Liver (tissue), 9 donors: ENCODE data around the gene FRMD4B. TPM values are rescaled to one million over a fixed set of nuclear protein-coding genes. Genes with fewer than 3 reads are reported as not detected.

Experiments
- DNase-seq: peaks from one replicate; pipeline ENCODE4 v3.0.0-alpha.2; 2017; ENCODE audit warnings: low spot score
- H3K27ac ChIP-seq, 2 donors: one replicate each; pipeline ENCODE4 v1.7.0; 2013; ENCODE audit warnings: inconsistent platforms in 2 of 2, low read length in 2 of 2, control low read depth in 1 of 2, low read depth in 1 of 2, mild to moderate bottlenecking in 1 of 2
- H3K27me3 ChIP-seq, 4 donors: one replicate each; pipeline versions ENCODE4 v1.6.1 to v1.7.0; 2013; ENCODE audit warnings: low read length in 3 of 4, inconsistent platforms in 1 of 4, mild to moderate bottlenecking in 1 of 4, moderate library complexity in 1 of 4; ENCODE audit not compliant: control insufficient read depth in 4 of 4, insufficient read depth in 4 of 4
- H3K36me3 ChIP-seq, 4 donors: one replicate each; pipeline versions ENCODE4 v1.6.1 to v1.7.0; 2013; ENCODE audit warnings: low read length in 3 of 4, mild to moderate bottlenecking in 3 of 4, low read depth in 1 of 4, moderate library complexity in 1 of 4; ENCODE audit not compliant: control insufficient read depth in 4 of 4, insufficient read depth in 3 of 4
- H3K4me1 ChIP-seq, 4 donors: one replicate each; pipeline versions ENCODE4 v1.6.1 to v1.7.0; 2013; ENCODE audit warnings: low read length in 3 of 4, mild to moderate bottlenecking in 3 of 4, moderate library complexity in 1 of 4; ENCODE audit not compliant: control insufficient read depth in 4 of 4, insufficient read depth in 4 of 4
- H3K4me3 ChIP-seq, 3 donors: one replicate each; pipeline versions ENCODE4 v1.6.1 to v1.7.0; 2013; ENCODE audit warnings: low read length in 3 of 3, control low read depth in 1 of 3, low read depth in 1 of 3, mild to moderate bottlenecking in 1 of 3
- H3K9ac ChIP-seq, 2 donors: one replicate each; pipeline ENCODE4 v1.7.0; 2013; ENCODE audit warnings: low read length in 2 of 2, mild to moderate bottlenecking in 2 of 2, moderate library complexity in 2 of 2, control low read depth in 1 of 2, low read depth in 1 of 2
- H3K9me3 ChIP-seq, 4 donors: one replicate each; pipeline versions ENCODE4 v1.6.1 to v1.7.0; 2013; ENCODE audit warnings: low read length in 3 of 4; ENCODE audit not compliant: control insufficient read depth in 4 of 4
- ATF3 ChIP-seq: IDR thresholded peaks from 2 replicates; pipeline ENCODE4 v1.6.1; 2016; ENCODE audit warnings: antibody characterized with exemption
- CTCF ChIP-seq: fragments of 150-350 bp; IDR thresholded peaks from 2 replicates; pipeline ENCODE4 v1.5.1; 2017; ENCODE audit warnings: improper control_type of control experiment, low read depth, low read length; ENCODE audit not compliant: missing input control
- EGR1 ChIP-seq, 2 donors: IDR thresholded peaks; 2 replicates each; pipeline ENCODE4 v1.6.1; 2016 to 2018; ENCODE audit warnings: antibody characterized with exemption in 2 of 2, low read depth in 2 of 2
- FOXA1 ChIP-seq: IDR thresholded peaks from 2 replicates; pipeline ENCODE4 v1.6.1; 2016; ENCODE audit warnings: antibody characterized with exemption
- FOXA2 ChIP-seq: IDR thresholded peaks from 2 replicates; pipeline ENCODE4 v1.6.1; 2016; ENCODE audit warnings: antibody characterized with exemption
- GABPA ChIP-seq, 2 donors: IDR thresholded peaks in 1 of 2; conservative IDR thresholded peaks in 1 of 2; 2 replicates each; pipeline ENCODE4 v1.6.1; 2016; ENCODE audit warnings: antibody characterized with exemption in 2 of 2, mild to moderate bottlenecking in 1 of 2, moderate library complexity in 1 of 2
- HNF4A ChIP-seq, 2 donors: conservative IDR thresholded peaks; 2 replicates each; pipeline ENCODE4 v1.6.1; 2016; ENCODE audit warnings: antibody characterized with exemption in 2 of 2, mild to moderate bottlenecking in 2 of 2
- HNF4G ChIP-seq: IDR thresholded peaks from 2 replicates; pipeline ENCODE4 v1.6.1; 2016; ENCODE audit warnings: antibody characterized with exemption
- JUND ChIP-seq, 2 donors: IDR thresholded peaks; 2 replicates each; pipeline ENCODE4 v1.6.1; 2016; ENCODE audit warnings: antibody characterized with exemption in 2 of 2
- MAX ChIP-seq: IDR thresholded peaks from 2 replicates; pipeline ENCODE4 v1.6.1; 2016; ENCODE audit warnings: antibody characterized with exemption
- NR2F2 ChIP-seq: IDR thresholded peaks from 2 replicates; pipeline ENCODE4 v1.6.1; 2016; ENCODE audit warnings: antibody characterized with exemption
- RAD21 ChIP-seq, 2 donors: IDR thresholded peaks; 2 replicates each; pipeline ENCODE4 v1.6.1; 2016; ENCODE audit warnings: antibody characterized with exemption in 2 of 2, mild to moderate bottlenecking in 2 of 2
- REST ChIP-seq: IDR thresholded peaks from 2 replicates; pipeline ENCODE4 v1.6.1; 2016; ENCODE audit warnings: antibody characterized with exemption, mild to moderate bottlenecking
- RXRA ChIP-seq, 2 donors: IDR thresholded peaks; 2 replicates each; pipeline ENCODE4 v1.6.1; 2017 to 2018; ENCODE audit warnings: antibody characterized with exemption in 2 of 2, mild to moderate bottlenecking in 1 of 2
- SP1 ChIP-seq: IDR thresholded peaks from 2 replicates; pipeline ENCODE4 v1.6.1; 2018; ENCODE audit warnings: antibody characterized with exemption, mild to moderate bottlenecking
- TAF1 ChIP-seq: conservative IDR thresholded peaks from 2 replicates; pipeline ENCODE4 v1.6.1; 2016; ENCODE audit warnings: antibody characterized with exemption, mild to moderate bottlenecking
- YY1 ChIP-seq: IDR thresholded peaks from 2 replicates; pipeline ENCODE4 v1.6.1; 2016; ENCODE audit warnings: antibody characterized with exemption, mild to moderate bottlenecking
- ZBTB33 ChIP-seq: IDR thresholded peaks from 2 replicates; pipeline ENCODE4 v1.6.1; 2016; ENCODE audit warnings: antibody characterized with exemption
- WGBS: extraction: QIAGEN DNeasy Blood & Tissue Kit; methylation state at CpG from one replicate; pipeline ENCODE4 v1.1.7; 2013; 5-methylcytosine and 5-hydroxymethylcytosine counted together
- polyA plus RNA-seq, 2 donors: library from polyadenylated mRNA; stranded (reverse) in 1 of 2; unstranded in 1 of 2; fragments of 200-250 nt in 1 of 2; fragments of >200 nt in 1 of 2; fragmentation: Nextera tagmentation in 1 of 2; extraction: Ambion mirVana in 1 of 2; gene quantifications; one replicate each; pipeline versions ENCODE4 v1.2.1 to v1.2.3, GENCODE V29; 2013 to 2015
- total RNA-seq, 2 donors: library from RNA; depleted of rRNA; stranded (reverse); fragments of >200 nt; gene quantifications; one replicate each; pipeline ENCODE4 v1.2.3, GENCODE V29; 2014
- donor health status: healthy.
- donor health status: healthy.
- donor health status: healthy.
- donor health status: healthy.
- donor health status: healthy.

FRMD4B gene
- total and polyA plus RNA-seq, 4 donors = 7.3 to 22.6 (median 15.0) TPM

- H3K9ac ChIP-seq = peak overlapping the region in 1 of 2 donors; percentile 20
- peak; percentile 56 for DNase-seq
- H3K4me3 ChIP-seq = no peak overlapping the region
- H3K4me1 ChIP-seq = peaks cover 0 to 3% (median 1%) of the 10 kb centered on the region in 4 donors
- WGBS = 41% methylated on average over 17 of the region's 17 CpGs
- no peaks in the 10 kb centered on the region for H3K27me3 ChIP-seq
- peak; percentile 99 to 100 for TF ChIP-seq RAD21 (IDR thresholded peaks at IDR 0.05)
- TF ChIP-seq HNF4G = no peak
- TF ChIP-seq RXRA (IDR thresholded peaks at IDR 0.05) = peak; percentile 54 to 60
- peak; percentile 53 to 59 for TF ChIP-seq HNF4A (conservative IDR thresholded peaks at IDR 0.05)
- no peak for TF ChIP-seq TAF1
- TF ChIP-seq SP1 = peak; percentile 20
- no peak for TF ChIP-seq ZBTB33
- peak; percentile 66 for TF ChIP-seq FOXA2
- TF ChIP-seq REST = peak; percentile 22
- peak; percentile 97 for TF ChIP-seq CTCF
- peak; percentile 47 for TF ChIP-seq NR2F2
- TF ChIP-seq ATF3 = no peak
- no peak for TF ChIP-seq GABPA (IDR thresholded peaks at IDR 0.05 in 1 of 2, conservative IDR thresholded peaks at IDR 0.05 in 1 of 2)
- TF ChIP-seq JUND (IDR thresholded peaks at IDR 0.05) = no peak
- TF ChIP-seq MAX = peak; percentile 28
- peak; percentile 32 for TF ChIP-seq YY1
- no peak for TF ChIP-seq FOXA1
- no peak for TF ChIP-seq EGR1 (IDR thresholded peaks at IDR 0.05; ENCODE audit: low read depth in 2 of 2)
- H3K9me3 ChIP-seq = no peaks in the 10 kb centered on the region
- peak overlapping the region in 1 of 2 donors; percentile 55 for H3K27ac ChIP-seq
- no peaks in the 10 kb centered on the region for H3K36me3 ChIP-seq
Observed at GRCh38 chr3:69306239-69307185, 79.4 kb downstream of the FRMD4B start.
